Pancreas (tissue), 10 donors: ENCODE results near the gene IRF1. TPM values are rescaled to one million over a fixed set of nuclear protein-coding genes. Genes with fewer than 3 reads are reported as not detected.
A peak's percentile ranks its signal among the peaks of the same experiment; 100 is the strongest.
"Not testable (repeated sequence)": the region's sequence is repeated elsewhere in the genome, so short reads cannot be mapped to it uniquely, and the experiment has no call there.

Source experiments
- ATAC-seq, 4 donors: fragments of 200-7000 bp; cut with Tn5 transposase; one replicate each; pipeline versions ENCODE4 v1.8.0 to v1.9.1; 2020; ENCODE audit warnings: mild to moderate bottlenecking in 4 of 4, moderate library complexity in 4 of 4
- DNase-seq, 6 donors: peaks; one replicate each; pipeline ENCODE4 v3.0.0-alpha.2; 2020
- FAIRE-seq: peaks from 2 replicates; lab custom pipeline; 2012; peaks lifted over from hg19 to GRCh38; lab: Jason Lieb, UNC
- H3K27ac ChIP-seq, 4 donors: fragments of 200-600 bp; sonication (generic); 1 replicate in 3 of 4; 2 replicates in 1 of 4; pipeline versions ENCODE4 v1.5.0 to v1.8.0; 2020
- H3K27me3 ChIP-seq, 4 donors: fragments of 200-600 bp; one replicate each; pipeline ENCODE4 v1.8.0; 2021
- H3K36me3 ChIP-seq, 3 donors: fragments of 200-600 bp; sonication (generic) in 1 of 3; one replicate each; pipeline versions ENCODE4 v1.5.0 to v1.8.0; 2020 to 2021
- H3K4me1 ChIP-seq, 3 donors: fragments of 200-600 bp; one replicate each; pipeline ENCODE4 v1.8.0; 2021
- H3K4me3 ChIP-seq, 4 donors: fragments of 200-600 bp; sonication (generic) in 2 of 4; one replicate each; pipeline versions ENCODE4 v1.5.0 to v1.8.0; 2020 to 2021
- H3K9me3 ChIP-seq, 4 donors: fragments of 200-600 bp; one replicate each; pipeline ENCODE4 v1.8.0; 2021
- CTCF ChIP-seq, 4 donors: fragments of 200-600 bp; sonication (generic) in 3 of 4; IDR thresholded peaks; one replicate each; pipeline versions ENCODE4 v1.5.0 to v1.8.0; 2021; ENCODE audit warnings: antibody characterized with exemption in 4 of 4
- WGBS, 2 donors: extraction: QIAGEN DNeasy Blood & Tissue Kit; methylation state at CpG; one replicate each; pipeline ENCODE4 v1.1.7; 2013; 5-methylcytosine and 5-hydroxymethylcytosine counted together
- intact Hi-C, 3 donors: fragments of 100-400 bp; cut with DNase I; formaldehyde crosslinking; loops; one replicate each; pipeline versions ENCODE4 v1.11.1 to v1.14.2; 2022
- polyA plus RNA-seq, 2 donors: library from polyadenylated mRNA; stranded (reverse); fragments of 200-250 nt; gene quantifications; one replicate each; pipeline ENCODE4 v1.2.3, GENCODE V29; 2013
- total RNA-seq, 6 donors: library from RNA; stranded (reverse); fragmentation: NEBNext Ultra II Directional in 4 of 6; extraction: Animal tissue kit (Norgen Biotek cat#: 25700) in 4 of 6; gene quantifications; one replicate each; pipeline versions ENCODE4 v1.2.1 to v1.2.4, GENCODE V29; 2021 to 2023
- donor health status: healthy with polysubstance abuse.
- donor health status: DM: no; HTN: no; CAD: no; lungs with moderate emphysema.
- donor health status: DM: no; HTN: no; CAD: no.
- donor health status: control.
- donor health status: control.
- donor health status: Bipolar disorder and iron deficiency.
- donor health status: DM: yes; HTN: yes; CAD: no.
- donor health status: DM: no; HTN: no; CAD: no.
- donor health status: DM: no; HTN: no; CAD: no.
- donor health status: DM: yes; HTN: yes; CAD: no.

Gene IRF1
- total and polyA plus RNA-seq, 8 donors, result 7.0 to 30.8 (median 11.1) TPM

GRCh38 chr5:132485641-132486317 lies 4.8 kb downstream of the IRF1 start:
- intact Hi-C loops, result loop anchor here in 1 of 3 donors (5.0 kb wide), 1 partner anchor 63 kb away; no protein-coding TSS in a partner anchor
- H3K9me3 ChIP-seq, result no peaks in the 10 kb centered on the region
- peaks cover 0 to 33% (median 30%) of the 10 kb centered on the region in 3 donors for H3K36me3 ChIP-seq
- no peak for TF ChIP-seq CTCF (IDR thresholded peaks at IDR 0.05)
- WGBS, 2 donors, result 83 to 88% methylated on average over 6 of the region's 6 CpGs
- DNase-seq (peak in 1 of 6 donors; percentile 14), FAIRE-seq (no peak), ATAC-seq (no peak)
- H3K27ac ChIP-seq, result no peak overlapping the region
- H3K4me1 ChIP-seq, result peaks cover 0 to 19% (median 16%) of the 10 kb centered on the region in 3 donors
- no peak overlapping the region for H3K4me3 ChIP-seq
- no peaks in the 10 kb centered on the region for H3K27me3 ChIP-seq

- intact Hi-C loops, result loop anchor here in 1 of 3 donors (5.0 kb wide), 1 partner anchor 63 kb away; no protein-coding TSS in a partner anchor
- not testable (repeated sequence) for H3K4me3 ChIP-seq, H3K9me3 ChIP-seq, FAIRE-seq, H3K27ac ChIP-seq, DNase-seq, H3K27me3 ChIP-seq, ATAC-seq
- WGBS, 2 donors, result 82 to 91% methylated on average over 12 of the region's 12 CpGs
- H3K4me1 ChIP-seq, result peaks cover 0 to 19% (median 16%) of the 10 kb centered on the region in 3 donors
- peaks cover 0 to 33% (median 30%) of the 10 kb centered on the region in 3 donors for H3K36me3 ChIP-seq
These were observed 5.5 kb downstream of the IRF1 start for GRCh38 chr5:132484876-132485640.

GRCh38 chr5:132484391-132484725 lies 6.2 kb downstream of the IRF1 start:
- DNase-seq (no peak), ATAC-seq (no peak), FAIRE-seq (no peak)
- no peaks in the 10 kb centered on the region for H3K9me3 ChIP-seq
- peaks cover 0 to 33% (median 30%) of the 10 kb centered on the region in 3 donors for H3K36me3 ChIP-seq
- H3K27ac ChIP-seq, result no peak overlapping the region
- intact Hi-C loops, result no loop called here
- TF ChIP-seq CTCF (IDR thresholded peaks at IDR 0.05), result no peak
- WGBS, 2 donors, result 70 to 86% methylated on average over 3 of the region's 3 CpGs
- H3K4me3 ChIP-seq, result no peak overlapping the region
- no peaks in the 10 kb centered on the region for H3K27me3 ChIP-seq
- peaks cover 0 to 18% (median 15%) of the 10 kb centered on the region in 3 donors for H3K4me1 ChIP-seq

DNA sequence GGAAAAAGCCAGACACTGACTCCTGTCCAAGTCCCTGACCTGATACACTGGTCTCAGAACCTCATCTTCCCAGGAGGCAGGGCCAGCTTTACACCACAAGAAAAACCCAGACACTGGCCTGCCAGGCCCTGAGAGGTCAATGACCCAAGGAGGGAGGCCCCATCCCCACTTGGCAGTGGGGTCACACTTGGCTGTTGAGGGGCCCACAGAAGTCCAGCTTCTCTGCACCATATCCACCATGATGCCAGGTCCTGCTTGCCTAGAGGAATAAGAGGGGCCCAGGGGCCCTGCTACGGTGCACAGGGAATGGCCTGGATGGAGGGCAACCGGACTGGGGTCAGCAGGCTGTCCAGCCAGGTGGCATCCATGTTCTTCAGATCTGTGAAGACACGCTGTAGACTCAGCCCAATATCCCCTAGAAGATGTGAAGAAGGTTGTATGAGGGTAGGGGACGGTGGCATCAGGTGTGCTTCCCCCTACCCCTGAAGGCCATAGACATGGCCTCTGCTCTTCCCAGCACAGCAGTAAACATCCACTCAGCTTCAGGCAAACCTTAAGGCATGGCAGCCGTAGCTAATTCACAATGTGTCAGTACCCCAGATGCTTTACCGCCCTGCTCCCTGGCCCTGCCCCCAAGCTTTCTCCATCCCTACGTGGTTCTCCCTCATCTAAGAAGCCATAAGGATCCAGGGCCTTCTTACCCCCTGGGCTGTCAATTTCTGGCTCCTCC lies 6.7 kb downstream of the IRF1 start:
- Histone ChIP-seq H3K4me3 (no peak overlapping the region), H3K4me1 (peaks cover 0 to 12% (median 9%) of the 10 kb centered on the region in 3 donors), H3K27ac (no peak overlapping the region), H3K9me3 (no peaks in the 10 kb centered on the region), H3K36me3 (peaks cover 0 to 33% (median 30%) of the 10 kb centered on the region in 3 donors), H3K27me3 (no peaks in the 10 kb centered on the region)
- WGBS, 2 donors, result 92 to 93% methylated on average over 7 of the region's 7 CpGs
- FAIRE-seq (no peak), ATAC-seq (no peak), DNase-seq (no peak)
- TF ChIP-seq CTCF (IDR thresholded peaks at IDR 0.05), result no peak
- intact Hi-C loops, result no loop called here

GRCh38 chr5:132483101-132483500 lies 7.5 kb downstream of the IRF1 start:
- Histone ChIP-seq H3K4me3 (no peak overlapping the region), H3K27ac (no peak overlapping the region), H3K36me3 (peaks cover 0 to 33% (median 30%) of the 10 kb centered on the region in 3 donors), H3K9me3 (no peaks in the 10 kb centered on the region), H3K4me1 (peaks cover 0 to 5% (median 2%) of the 10 kb centered on the region in 3 donors), H3K27me3 (no peaks in the 10 kb centered on the region)
- FAIRE-seq, result no peak
- 84 to 85% methylated on average over 8 of the region's 8 CpGs for WGBS, 2 donors
- intact Hi-C loops, result no loop called here
- no peak for TF ChIP-seq CTCF (IDR thresholded peaks at IDR 0.05)
- ATAC-seq, result no peak
- DNase-seq, result no peak
